Stomach (tissue), 9 donors: Measurements from ENCODE around the gene ERICH2. TPM values are rescaled to one million over a fixed set of nuclear protein-coding genes. Genes with fewer than 3 reads are reported as not detected.

Source experiments
- DNase-seq, 2 donors: peaks; one replicate each; pipeline versions ENCODE4 v3.0.0 to v3.0.0-alpha.2; 2013 to 2019
- H3K27ac ChIP-seq, 5 donors: fragments of 200-600 bp in 4 of 5; sonication (generic) in 4 of 5; one replicate each; pipeline ENCODE4 v1.5.1; 2013 to 2019; ENCODE audit warnings: mild to moderate bottlenecking in 1 of 5, moderate library complexity in 1 of 5
- H3K27me3 ChIP-seq, 3 donors: fragments of 200-600 bp; sonication (generic); one replicate each; pipeline ENCODE4 v1.5.1; 2017 to 2019; ENCODE audit warnings: mixed run types in 1 of 3
- H3K36me3 ChIP-seq, 4 donors: fragments of 200-600 bp; sonication (generic); 1 replicate in 3 of 4; 2 replicates in 1 of 4; pipeline ENCODE4 v1.5.1; 2016 to 2019
- H3K4me1 ChIP-seq, 4 donors: fragments of 200-600 bp; sonication (generic); one replicate each; pipeline ENCODE4 v1.5.1; 2016 to 2019
- H3K4me3 ChIP-seq, 4 donors: fragments of 200-600 bp; sonication (generic) in 3 of 4; one replicate each; pipeline ENCODE4 v1.5.1; 2016 to 2019; ENCODE audit warnings: mild to moderate bottlenecking in 1 of 4
- H3K9me3 ChIP-seq, 4 donors: fragments of 200-600 bp; sonication (generic); one replicate each; pipeline ENCODE4 v1.5.1; 2016 to 2019
- CTCF ChIP-seq, 7 experiments: fragments of 450-650 bp in 4 of 7; fragments of 200-600 bp in 3 of 7; sonication (generic) in 3 of 7; IDR thresholded peaks; one replicate each; pipeline ENCODE4 v1.5.1; 2016 to 2019; ENCODE audit warnings: antibody characterized with exemption in 7 of 7, control low read depth in 2 of 7, mild to moderate bottlenecking in 1 of 7
- EP300 ChIP-seq: sonication (generic); formaldehyde crosslinking; IDR thresholded peaks from one replicate; pipeline ENCODE4 v1.6.1; 2017; ENCODE audit warnings: antibody characterized with exemption
- POLR2A ChIP-seq, 4 donors: fragments of 450-650 bp; IDR thresholded peaks; one replicate each; pipeline ENCODE4 v1.6.1; 2016; ENCODE audit warnings: antibody characterized with exemption in 4 of 4, control low read depth in 2 of 4, mild to moderate bottlenecking in 1 of 4, moderate library complexity in 1 of 4
- POLR2AphosphoS5 ChIP-seq, 3 donors: sonication (generic); formaldehyde crosslinking; IDR thresholded peaks; one replicate each; pipeline ENCODE4 v1.6.1; 2016; ENCODE audit warnings: antibody characterized with exemption in 3 of 3
- WGBS, 5 donors: extraction: QIAGEN DNeasy Blood & Tissue Kit in 3 of 5; methylation state at CpG; one replicate each; pipeline versions ENCODE4 v1.1.5 to v1.1.7; 2013 to 2018; 5-methylcytosine and 5-hydroxymethylcytosine counted together
- intact Hi-C: fragments of 100-400 bp; cut with DNase I; formaldehyde crosslinking; loops from one replicate; pipeline ENCODE4 v1.15.1; 2023; ENCODE audit warnings: low total_unique reads
- polyA plus RNA-seq, 3 donors: library from polyadenylated mRNA; stranded (reverse); fragments of 200-250 nt; gene quantifications; one replicate each; pipeline ENCODE4 v1.2.3, GENCODE V29; 2013
- total RNA-seq, 5 donors: library from RNA; depleted of rRNA; stranded (reverse); fragments of >200 nt; gene quantifications; one replicate each; pipeline versions ENCODE4 v1.1.0 to v1.2.3, GENCODE V29; 2014 to 2016
- donor health status: healthy with polysubstance abuse.
- donor health status: Bipolar disorder and iron deficiency.
- donor health status: healthy.

Gene ERICH2
- total and polyA plus RNA-seq, 8 donors, result 1.5 to 6.8 (median 6.1) TPM; not detected in 5

- no peaks in the 10 kb centered on the region for H3K4me1 ChIP-seq
- H3K27me3 ChIP-seq, result peaks cover 0 to 53% (median 6%) of the 10 kb centered on the region in 3 donors
- H3K27ac ChIP-seq, result no peak overlapping the region
- TF ChIP-seq POLR2AphosphoS5 (IDR thresholded peaks at IDR 0.05) (no peak), CTCF (IDR thresholded peaks at IDR 0.05) (no peak), EP300 (no peak), POLR2A (IDR thresholded peaks at IDR 0.05) (no peak)
- DNase-seq, result no peak
- 77 to 92% (median 88%) methylated on average over 1 to 3 of the region's 3 CpGs for WGBS, 5 donors
- H3K4me3 ChIP-seq, result no peak overlapping the region
- H3K36me3 ChIP-seq, result no peaks in the 10 kb centered on the region
- intact Hi-C loops, result no loop called here
- no peaks in the 10 kb centered on the region for H3K9me3 ChIP-seq
Observed at GRCh38 chr2:170830166-170830565, 60.0 kb downstream of the ERICH2 start.

GRCh38 chr2:170831115-170831514 lies 60.9 kb downstream of the ERICH2 start:
- no peak for TF ChIP-seq CTCF (IDR thresholded peaks at IDR 0.05)
- TF ChIP-seq POLR2AphosphoS5 (IDR thresholded peaks at IDR 0.05), result no peak
- TF ChIP-seq EP300, result no peak
- TF ChIP-seq POLR2A (IDR thresholded peaks at IDR 0.05), result no peak
- no peak overlapping the region for H3K27ac ChIP-seq
- H3K27me3 ChIP-seq, result peaks cover 0 to 44% (median 6%) of the 10 kb centered on the region in 3 donors
- no peak overlapping the region for H3K4me3 ChIP-seq
- no peak for DNase-seq
- 69 to 83% (median 75%) methylated on average over 4 of the region's 4 CpGs for WGBS, 5 donors
- intact Hi-C loops, result no loop called here
- no peaks in the 10 kb centered on the region for H3K4me1 ChIP-seq
- no peaks in the 10 kb centered on the region for H3K9me3 ChIP-seq
- no peaks in the 10 kb centered on the region for H3K36me3 ChIP-seq

- H3K4me3 ChIP-seq, result no peak overlapping the region
- H3K4me1 ChIP-seq, result no peaks in the 10 kb centered on the region
- intact Hi-C loops, result no loop called here
- TF ChIP-seq CTCF (IDR thresholded peaks at IDR 0.05) (no peak), POLR2AphosphoS5 (IDR thresholded peaks at IDR 0.05) (no peak), EP300 (no peak), POLR2A (IDR thresholded peaks at IDR 0.05) (no peak)
- no peaks in the 10 kb centered on the region for H3K27me3 ChIP-seq
- H3K36me3 ChIP-seq, result no peaks in the 10 kb centered on the region
- 31 to 44% (median 35%) methylated on average over 5 of the region's 5 CpGs for WGBS, 5 donors
- H3K27ac ChIP-seq, result no peak overlapping the region
- peak in 1 of 2 donors; percentile 32 for DNase-seq
- H3K9me3 ChIP-seq, result no peaks in the 10 kb centered on the region
Observed at GRCh38 chr2:170836027-170836426, 65.8 kb downstream of the ERICH2 start.

- no peak for DNase-seq
- TF ChIP-seq POLR2AphosphoS5 (IDR thresholded peaks at IDR 0.05) (no peak), CTCF (IDR thresholded peaks at IDR 0.05) (no peak), POLR2A (IDR thresholded peaks at IDR 0.05) (no peak), EP300 (no peak)
- Histone ChIP-seq H3K4me3 (no peak overlapping the region), H3K36me3 (no peaks in the 10 kb centered on the region), H3K9me3 (no peaks in the 10 kb centered on the region), H3K4me1 (no peaks in the 10 kb centered on the region), H3K27ac (no peak overlapping the region), H3K27me3 (peaks cover 0 to 13% (median 0%) of the 10 kb centered on the region in 3 donors)
- intact Hi-C loops, result no loop called here
- 81 to 90% (median 86%) methylated on average over 4 of the region's 4 CpGs for WGBS, 5 donors
Observed at GRCh38 chr2:170840717-170841210, 70.6 kb downstream of the ERICH2 start.
